DMS 273 (cell line): Measurements from ENCODE around the gene AKT1S1.

Experiments used
- DNase-seq: peaks from one replicate; lab custom pipeline; 2025; ENCODE audit not compliant: unreplicated experiment; lab: John Stamatoyannopoulos, UW

AKT1S1 gene

DNA sequence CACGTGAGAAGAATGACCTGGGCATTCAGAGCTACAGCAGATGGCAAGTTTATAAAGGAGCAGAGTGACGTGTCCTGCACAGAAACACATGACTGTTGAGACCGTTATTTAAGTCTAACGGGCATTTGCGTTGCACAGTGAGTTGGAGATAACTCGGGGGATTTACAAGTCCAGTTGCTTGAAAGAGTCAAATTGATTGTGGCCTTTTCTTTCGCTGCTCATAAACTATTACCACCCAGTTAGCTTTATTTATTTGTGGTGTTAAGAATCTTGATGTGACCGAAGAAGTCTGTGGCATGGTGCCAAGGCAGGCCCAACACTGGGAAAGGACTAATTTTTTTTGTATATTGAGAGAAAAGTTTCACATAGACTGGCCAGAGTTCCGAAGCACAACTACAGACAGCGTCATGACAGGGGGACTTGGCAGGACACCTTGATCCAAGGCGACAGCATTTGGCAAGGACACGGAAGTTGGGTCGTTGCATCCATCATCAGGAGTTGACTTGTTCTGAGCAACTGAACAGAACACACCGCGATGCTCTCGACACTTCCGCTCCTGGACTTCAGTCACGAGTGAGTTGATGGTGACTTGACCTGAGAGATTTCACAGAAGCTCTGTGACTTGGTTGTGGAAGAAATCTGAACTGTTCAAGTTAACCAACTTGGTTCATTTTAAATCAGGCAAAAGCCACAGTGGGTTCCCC, 38.1 kb downstream of the AKT1S1 start:
- DNase-seq, result no peak

DNA sequence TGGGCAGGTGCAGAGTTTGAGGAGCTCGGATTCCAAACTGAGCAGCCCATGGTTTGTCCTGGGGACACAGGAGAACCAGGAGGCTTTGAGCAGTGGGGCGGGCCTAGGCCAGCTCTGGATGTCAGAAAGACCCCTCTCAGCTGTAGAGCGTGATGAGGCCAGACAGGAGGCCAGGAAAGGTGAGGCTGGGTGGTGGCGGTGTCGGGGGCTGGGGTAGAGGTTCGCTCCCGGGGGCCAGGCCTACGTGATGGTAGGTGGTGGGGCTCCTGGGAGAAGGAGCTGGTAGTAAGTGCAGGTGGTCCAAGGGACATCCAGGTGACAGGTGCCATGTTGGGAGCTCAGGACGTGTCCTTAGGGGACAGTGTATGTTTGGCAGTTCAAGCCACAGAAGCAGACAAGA, 39.7 kb downstream of the AKT1S1 start:
- no peak for DNase-seq

DNA sequence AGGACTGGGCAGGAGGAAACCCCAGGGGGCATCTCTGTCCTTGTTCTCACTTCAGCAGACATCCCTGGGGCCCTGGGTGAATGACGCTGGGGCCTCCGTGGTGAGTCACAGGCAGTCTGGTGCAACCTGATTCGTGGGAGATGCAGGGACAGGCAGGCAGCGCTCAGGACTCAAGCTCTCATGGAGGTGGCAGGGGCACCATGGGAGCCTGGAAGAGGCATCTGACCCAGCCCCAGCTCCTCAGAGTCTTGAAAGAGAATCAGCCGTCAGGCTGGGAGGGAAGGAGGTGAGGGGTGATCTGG, 40.2 kb downstream of the AKT1S1 start:
- DNase-seq, result no peak

DNA sequence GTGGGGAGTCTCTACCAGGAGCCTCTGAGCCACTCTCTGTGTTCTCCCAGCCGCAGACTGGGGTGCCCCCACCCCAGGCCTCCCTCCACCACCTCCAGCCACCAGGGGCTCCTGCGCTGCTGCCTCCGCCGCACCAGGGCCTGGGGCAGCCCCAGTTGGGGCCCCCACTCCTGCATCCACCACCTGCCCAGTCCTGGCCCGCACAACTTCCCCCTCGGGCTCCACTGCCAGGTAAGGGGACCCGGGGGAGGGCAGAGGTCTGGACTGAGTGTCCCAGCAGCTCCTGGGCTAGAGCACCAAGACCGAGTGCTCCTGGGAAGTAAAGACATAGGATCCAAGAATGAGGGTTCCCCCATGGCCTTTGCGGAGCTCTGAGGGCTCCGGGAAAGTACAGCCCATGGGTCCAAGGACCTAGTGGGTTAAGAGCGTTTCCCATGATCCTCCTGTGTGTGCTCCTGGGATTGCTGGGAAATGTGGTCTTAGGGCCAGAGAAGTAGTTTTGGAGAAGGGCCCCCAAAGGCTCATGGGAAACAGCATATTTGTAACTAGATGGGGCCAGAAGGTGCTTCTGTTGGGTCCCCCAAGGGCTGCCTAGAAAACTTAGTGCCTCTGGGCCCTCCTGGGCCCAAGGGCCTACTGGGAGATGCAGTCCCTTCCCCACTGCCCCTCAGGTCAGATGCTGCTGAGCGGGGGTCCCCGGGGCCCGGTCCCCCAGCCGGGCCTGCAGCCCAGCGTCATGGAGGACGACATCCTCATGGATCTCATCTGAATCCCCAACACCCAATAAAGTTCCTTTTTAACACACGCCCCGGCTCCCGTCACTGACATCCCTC, 40.8 kb downstream of the AKT1S1 start:
- no peak for DNase-seq

DNA sequence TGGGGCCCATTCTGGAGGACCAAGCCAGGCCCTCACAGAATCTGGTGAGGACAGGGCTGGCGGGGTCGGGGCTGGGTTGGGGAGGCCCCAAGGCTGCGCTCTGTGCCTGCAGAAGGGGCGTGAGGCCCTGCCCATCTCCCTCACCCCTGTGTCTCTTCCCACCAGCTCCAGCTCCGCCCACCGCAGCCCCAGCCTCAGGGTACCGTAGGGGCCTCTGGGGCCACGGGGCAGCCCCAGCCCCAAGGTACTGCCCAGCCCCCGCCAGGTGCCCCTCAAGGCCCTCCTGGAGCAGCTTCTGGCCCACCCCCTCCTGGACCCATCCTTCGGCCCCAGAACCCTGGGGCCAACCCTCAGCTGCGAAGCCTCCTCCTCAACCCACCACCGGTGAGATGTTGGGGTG, 41.6 kb downstream of the AKT1S1 start:
- no peak for DNase-seq

DNA sequence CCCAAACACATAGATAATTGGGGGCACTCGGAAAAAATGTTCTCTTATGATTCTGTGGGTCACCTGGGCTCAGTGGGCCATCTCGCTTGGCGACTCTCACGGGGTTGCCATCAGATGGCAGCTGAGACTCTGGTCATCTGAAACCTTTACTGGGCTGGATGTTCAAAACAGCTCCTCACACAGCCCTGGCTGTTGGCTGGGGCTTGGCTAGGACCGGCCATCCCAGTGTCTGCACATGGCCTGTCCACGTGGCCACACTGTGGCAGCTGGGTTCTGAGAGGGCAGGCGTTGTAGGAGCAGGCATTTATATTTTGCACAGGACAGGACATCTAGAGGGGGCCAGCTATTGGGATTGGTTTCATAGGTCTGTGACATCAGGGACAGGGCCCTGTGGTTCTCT, 43.6 kb downstream of the AKT1S1 start:
- no peak for DNase-seq

DNA sequence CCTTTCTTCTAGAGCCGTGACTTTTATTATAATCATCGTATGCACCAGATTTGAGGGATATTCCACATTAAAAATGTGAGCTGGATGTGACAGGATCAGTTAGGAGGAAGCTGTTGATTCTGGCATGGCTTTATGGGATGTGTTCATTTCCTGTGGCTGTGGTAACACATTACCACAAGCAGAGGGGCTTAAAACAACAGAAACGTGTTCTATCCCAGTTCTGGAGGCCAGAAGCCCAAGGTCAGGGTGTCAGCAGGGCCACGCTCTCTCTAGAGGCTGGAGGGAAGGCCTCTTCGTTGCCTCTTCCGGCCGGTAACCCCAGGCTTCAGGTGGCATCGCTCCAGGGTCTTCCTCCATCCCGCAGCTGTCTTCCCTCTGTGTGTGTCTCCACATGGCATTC, 44.6 kb downstream of the AKT1S1 start:
- DNase-seq, result no peak

DNA sequence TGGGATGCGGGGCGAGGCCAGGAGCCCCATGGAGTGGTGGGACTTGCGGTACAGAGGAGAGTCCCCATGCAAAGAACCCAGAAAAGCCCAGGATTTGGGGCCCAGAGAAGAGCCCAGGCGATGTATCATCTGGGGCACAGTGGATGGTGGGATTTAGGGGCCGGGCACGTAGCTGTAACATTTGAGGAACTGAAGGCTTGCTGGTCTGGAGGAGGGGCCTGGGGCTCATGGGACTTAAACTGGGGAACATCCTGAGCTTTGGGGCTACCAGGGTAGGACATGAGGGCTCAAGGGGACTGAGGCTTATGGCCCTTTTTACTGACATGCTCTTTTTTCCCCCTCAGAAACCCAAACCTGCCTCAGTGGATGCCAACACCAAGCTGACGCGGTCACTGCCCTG, 45.6 kb downstream of the AKT1S1 start:
- no peak for DNase-seq

DNA sequence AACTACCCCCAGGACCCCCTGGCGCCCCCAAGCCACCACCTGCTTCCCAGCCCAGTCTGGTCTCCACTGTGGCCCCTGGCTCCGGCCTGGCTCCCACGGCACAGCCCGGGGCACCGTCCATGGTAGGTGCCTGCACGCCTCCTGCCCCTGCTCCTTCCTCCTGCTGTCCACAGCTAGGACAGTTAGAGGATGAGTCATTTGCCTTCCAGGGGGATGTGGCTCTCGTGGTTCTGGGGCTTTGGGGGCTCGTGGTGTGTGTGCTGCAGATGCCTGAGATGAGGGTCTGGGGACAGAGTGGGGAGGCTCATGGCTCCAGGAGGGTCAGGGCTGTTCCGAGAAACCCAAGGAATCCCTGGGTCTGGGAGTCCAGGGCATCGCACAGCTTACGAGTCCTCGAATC, 46.4 kb downstream of the AKT1S1 start:
- no peak for DNase-seq

DNA sequence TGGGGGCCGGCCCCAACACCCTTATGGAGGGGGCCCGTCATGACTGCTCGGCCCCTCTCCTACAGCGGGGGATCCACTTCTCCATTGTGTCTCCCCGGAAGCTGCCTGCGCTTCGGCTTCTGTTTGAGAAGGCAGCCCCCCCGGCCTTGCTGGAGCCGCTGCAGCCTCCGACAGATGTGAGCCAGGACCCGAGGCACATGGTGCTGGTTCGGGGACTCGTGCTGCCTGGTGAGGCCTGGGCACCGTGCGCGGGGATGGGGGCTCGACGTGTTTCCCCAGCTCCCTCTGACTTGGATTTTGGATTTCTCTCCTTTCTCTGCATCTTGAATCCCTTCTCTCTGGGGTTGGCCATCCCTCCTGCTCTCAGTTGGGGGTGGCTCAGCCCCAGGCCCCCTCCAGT, 47.4 kb downstream of the AKT1S1 start:
- DNase-seq, result no peak

DNA sequence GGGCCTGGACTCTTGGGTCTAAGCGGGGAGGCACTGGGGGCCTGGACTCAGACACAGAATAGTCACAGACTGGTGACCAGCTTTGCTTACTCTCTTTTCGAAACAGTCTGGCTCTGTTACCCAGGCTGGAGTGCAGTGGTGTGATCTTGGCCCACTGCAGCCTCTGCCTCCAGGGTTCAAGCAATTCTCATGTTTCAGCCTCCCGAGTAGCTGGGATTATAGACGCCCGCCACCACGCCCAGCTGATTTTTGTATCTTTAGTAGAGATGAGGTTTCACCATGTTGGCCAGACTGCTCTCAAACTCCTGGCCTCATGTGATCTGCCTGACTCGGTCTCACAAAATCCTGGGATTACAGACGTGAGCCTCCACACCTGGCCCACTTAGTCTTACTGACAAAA, 48.0 kb downstream of the AKT1S1 start:
- no peak for DNase-seq

DNA sequence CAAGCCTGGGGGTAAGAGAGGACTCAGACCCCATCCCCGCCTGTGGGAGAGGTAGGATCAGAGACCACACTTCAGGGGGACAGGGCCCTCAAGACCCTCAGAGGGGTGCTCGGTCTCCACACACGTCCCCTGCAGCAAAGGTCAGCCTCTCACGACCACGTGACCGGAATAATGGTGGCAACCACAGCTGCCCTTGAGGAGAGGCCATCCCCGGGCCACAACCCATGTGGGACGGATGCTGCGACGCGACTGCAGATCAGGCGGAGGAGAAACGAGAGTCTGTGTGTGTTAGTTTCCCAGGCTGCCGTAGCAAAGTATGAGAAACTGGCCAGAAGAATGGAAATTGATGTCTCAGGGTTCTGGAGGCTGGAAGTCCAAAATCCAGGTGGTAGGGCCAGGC, 50.1 kb downstream of the AKT1S1 start:
- no peak for DNase-seq

DNA sequence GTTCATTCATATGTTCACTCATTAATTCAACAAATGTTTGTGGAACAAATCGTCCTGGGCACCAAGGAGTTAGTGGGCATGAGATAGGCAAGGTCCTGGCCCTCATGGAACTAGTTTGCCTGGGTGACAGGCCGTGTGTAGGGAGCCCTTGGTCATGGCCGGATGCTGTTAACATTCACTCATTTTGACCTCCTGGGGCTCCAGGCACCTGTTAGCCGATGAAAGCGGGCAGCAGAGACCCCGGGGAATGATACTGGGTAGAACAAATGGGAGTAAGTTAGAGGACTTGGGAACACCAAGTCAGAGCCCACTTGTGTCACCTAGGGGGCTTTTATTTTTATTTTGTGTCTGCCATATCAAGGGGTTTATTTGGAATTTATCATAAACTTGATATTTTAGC, 52.5 kb downstream of the AKT1S1 start:
- DNase-seq, result no peak

DNA sequence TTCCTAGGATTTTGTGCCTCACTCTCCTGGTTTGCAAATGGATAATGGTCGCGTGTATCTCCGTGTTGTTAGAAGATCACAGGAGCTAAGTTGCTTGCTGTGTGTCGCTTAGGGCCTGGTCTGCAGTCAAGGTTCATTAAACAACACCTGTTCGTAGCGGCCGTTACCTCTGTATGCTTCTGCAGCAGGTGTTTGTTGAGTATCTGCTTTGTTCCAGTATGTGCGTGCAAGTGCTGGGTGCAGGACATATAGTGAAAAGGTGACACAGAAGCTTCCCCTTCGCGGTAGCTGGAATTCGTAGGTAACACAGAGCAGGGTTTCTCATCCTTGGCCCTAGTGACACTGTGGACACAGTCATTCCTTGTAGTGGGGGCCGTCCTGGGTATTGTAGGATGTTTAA, 53.7 kb downstream of the AKT1S1 start:
- no peak for DNase-seq

DNA sequence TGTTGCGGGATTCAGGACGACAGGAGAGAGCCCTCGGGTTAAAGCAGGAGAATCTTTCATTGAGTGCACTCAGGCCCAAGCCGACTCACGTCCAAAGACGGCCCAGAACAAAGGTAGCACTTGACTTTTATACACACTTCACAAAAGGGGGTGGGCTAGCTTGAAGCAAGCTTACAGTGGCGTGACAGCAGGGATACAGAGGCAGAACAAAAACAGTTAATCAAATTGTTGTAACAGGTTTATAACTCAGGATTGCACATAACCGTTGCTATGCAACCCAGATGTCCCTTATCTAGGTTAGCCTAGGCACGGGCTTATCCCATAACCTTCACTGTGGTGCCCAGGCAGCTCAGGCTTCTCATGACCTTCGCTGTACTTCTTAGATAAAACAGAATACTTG, 57.0 kb downstream of the AKT1S1 start:
- DNase-seq, result peak; percentile 66

DNA sequence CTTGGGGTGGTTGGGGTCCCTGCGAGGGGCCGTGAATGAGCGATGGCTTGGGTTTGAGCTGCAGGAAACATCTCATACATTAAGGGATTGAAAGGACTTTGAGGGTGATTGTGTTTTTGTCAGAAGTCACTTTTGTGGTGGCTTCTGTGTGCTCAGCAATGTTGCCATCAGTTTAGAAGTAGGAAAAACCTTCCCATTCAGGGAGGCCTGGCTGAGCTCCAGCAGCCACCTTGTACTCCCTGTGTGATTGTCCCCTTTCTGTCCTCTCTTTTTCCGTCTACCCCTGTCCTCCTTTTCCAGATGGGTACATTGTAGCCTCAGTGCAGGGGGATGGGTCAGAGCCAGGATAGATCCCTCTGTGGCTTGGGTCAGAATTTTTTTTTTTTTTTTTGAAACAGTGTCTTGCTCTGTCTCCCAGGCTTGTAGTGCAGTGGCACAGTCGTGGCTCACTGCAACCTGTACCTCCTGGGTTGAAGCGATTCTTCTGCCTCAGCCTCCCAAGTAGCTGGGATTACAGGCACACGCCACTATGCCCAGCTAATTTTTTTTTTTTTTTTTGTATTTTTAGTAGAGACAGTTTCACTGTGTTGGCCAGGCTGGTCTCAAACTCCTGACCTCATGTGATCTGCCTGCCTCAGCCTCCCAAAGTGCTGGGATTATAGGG, 57.6 kb downstream of the AKT1S1 start:
- peak; percentile 38 for DNase-seq
